Measurements from ENCODE around the gene COMMD6. TPM values are rescaled to one million over a fixed set of nuclear protein-coding genes. Genes with fewer than 3 reads are reported as not detected.

COMMD6 gene
- total RNA-seq, 1 donor from 2014 or later = 149 TPM

- ATAC-seq (no peak), DNase-seq (ENCODE audit: low spot score) (no peak)
- intact Hi-C loops (cut with DNase I) = no loop called here
Observed at GRCh38 chr13:75541287-75541686, 3.6 kb upstream of the COMMD6 start.

GRCh38 chr13:75533861-75534260, 3.8 kb downstream of the COMMD6 start:
- DNase-seq (ENCODE audit: low spot score) (no peak), ATAC-seq (no peak)
- intact Hi-C loops (cut with DNase I) = no loop called here

DNA sequence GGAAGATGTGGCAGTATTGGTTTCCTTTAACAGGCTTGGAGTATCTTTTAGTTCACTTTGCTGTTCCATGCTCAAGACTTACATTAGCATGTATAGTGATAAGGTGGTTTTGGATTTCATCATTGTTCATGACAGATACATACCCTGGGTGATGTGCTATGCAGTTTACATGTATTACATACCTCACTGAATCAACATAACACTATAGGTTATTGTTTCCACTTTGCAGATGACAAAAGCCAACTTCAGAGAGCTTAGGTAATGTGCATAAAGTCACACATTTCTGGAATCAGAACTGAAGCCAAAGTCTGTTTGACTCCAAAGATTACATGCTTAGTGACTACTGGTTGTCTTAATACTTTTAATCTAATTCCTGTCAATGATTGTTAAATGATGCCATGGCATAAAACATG, 7.1 kb downstream of the COMMD6 start:
- DNase-seq (ENCODE audit: low spot score) = no peak
- intact Hi-C loops (cut with DNase I) = no loop called here

GRCh38 chr13:75521956-75522355, 15.7 kb downstream of the COMMD6 start:
- intact Hi-C loops (cut with DNase I) = no loop called here
- no peak for ATAC-seq
- DNase-seq (ENCODE audit: low spot score) = no peak

More for the DNA sequence above, 7.1 kb downstream of the COMMD6 start:
- no peak for ATAC-seq

GRCh38 chr13:75518439-75519088, 19.1 kb downstream of the COMMD6 start:
- DNase-seq (ENCODE audit: low spot score) (no peak), ATAC-seq (no peak)
- intact Hi-C loops (cut with DNase I) = no loop called here

- ATAC-seq = no peak
- intact Hi-C loops (cut with DNase I) = no loop called here
- DNase-seq (ENCODE audit: low spot score) = no peak
Observed at GRCh38 chr13:75514080-75514995, 23.3 kb downstream of the COMMD6 start.

DNA sequence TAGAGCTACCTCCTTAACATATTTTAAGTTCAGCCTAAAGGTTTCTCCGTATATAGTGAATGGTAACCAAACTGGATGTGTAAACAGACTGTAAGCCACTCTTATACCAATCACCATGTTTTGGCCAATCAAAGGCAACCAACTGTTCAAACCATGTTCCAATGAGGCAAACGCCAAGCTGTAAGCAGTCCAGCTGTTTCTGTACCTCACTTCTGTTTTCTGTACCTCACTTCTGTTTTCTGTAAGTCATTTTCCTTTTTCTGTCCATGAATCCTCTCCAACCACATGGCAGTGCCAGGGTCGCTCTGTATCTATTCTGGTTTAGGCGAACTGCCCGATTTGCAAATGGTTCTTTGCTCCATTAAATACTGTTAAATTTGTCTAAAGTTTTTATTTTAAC, 24.4 kb downstream of the COMMD6 start:
- ATAC-seq (no peak), DNase-seq (ENCODE audit: low spot score) (no peak)
- intact Hi-C loops (cut with DNase I) = no loop called here

DNA sequence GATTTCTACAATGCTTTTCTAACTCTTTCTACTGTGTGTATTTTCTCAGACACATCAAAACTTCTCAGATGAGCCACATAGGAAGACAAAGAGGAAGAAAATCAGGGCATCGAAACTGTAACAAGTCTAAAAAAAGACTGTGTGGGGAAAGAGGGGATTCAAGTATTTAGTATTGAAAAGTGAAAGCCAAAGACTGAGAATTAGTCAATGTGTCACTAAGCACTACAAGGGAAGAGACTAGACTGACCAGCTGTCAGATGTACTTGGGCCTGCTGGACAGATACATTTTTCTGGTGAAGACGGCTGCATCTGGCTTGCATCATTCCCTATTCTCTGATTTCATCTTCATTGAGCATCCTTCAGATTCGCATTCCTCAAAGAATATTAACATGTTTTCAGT, 25.4 kb downstream of the COMMD6 start:
- DNase-seq (ENCODE audit: low spot score) = no peak
- peak; percentile 44 for ATAC-seq
- intact Hi-C loops (cut with DNase I) = no loop called here

GRCh38 chr13:75511051-75511625, 26.5 kb downstream of the COMMD6 start:
- DNase-seq (ENCODE audit: low spot score) (no peak), ATAC-seq (no peak)
- intact Hi-C loops (cut with DNase I) = no loop called here

- ATAC-seq (no peak), DNase-seq (ENCODE audit: low spot score) (no peak)
- intact Hi-C loops (cut with DNase I) = no loop called here
Observed at GRCh38 chr13:75508002-75508548, 29.6 kb downstream of the COMMD6 start.

- no peak for ATAC-seq
- DNase-seq (ENCODE audit: low spot score) = no peak
- intact Hi-C loops (cut with DNase I) = no loop called here
Observed at GRCh38 chr13:75507027-75508001, 30.3 kb downstream of the COMMD6 start.

DNA sequence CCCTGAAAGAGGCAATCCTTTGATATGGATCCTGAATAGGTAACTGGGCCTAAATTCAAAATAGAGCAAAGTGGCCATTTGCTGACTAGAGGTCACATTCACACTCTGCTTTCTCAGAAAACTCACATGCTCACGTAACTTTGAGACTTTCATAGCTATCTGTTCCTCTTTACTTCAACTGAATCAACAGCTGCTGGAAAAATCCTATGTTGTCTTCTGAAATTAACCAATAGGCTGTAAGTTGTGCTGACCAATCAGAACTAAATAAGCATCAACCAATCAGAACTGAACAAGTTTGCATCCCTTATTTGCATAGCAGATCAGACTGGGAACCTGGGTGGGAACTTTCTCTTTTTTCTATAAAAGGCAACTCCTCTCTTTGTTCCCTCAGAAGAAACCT, 31.6 kb downstream of the COMMD6 start:
- DNase-seq (ENCODE audit: low spot score) (no peak), ATAC-seq (no peak)
- intact Hi-C loops (cut with DNase I) = no loop called here

- peak; percentile 59 for ATAC-seq
- intact Hi-C loops (cut with DNase I) = no loop called here
- no peak for DNase-seq (ENCODE audit: low spot score)
Observed at GRCh38 chr13:75505327-75505726, 32.3 kb downstream of the COMMD6 start.

- ATAC-seq (no peak), DNase-seq (ENCODE audit: low spot score) (no peak)
- intact Hi-C loops (cut with DNase I) = no loop called here
Observed at GRCh38 chr13:75495938-75496337, 41.7 kb downstream of the COMMD6 start.

DNA sequence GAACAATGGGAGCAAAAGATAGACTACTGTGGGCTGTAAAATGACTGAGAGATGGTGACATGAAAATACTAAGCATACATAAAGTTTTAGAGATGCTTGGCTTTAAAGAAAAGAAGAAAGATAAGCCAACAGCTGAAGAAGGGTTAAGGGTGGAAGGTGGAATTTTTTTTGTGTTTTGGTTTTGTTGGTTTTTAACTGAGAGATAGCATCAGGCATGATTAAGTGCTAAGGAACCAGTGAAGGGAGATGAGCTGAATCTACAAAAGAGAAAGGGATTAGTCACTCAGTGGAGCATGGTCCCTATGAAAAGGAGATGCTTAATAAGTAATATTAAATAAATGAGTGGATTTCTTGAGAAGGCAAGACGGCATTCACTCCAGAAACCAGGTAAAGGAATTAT, 43.1 kb downstream of the COMMD6 start:
- ATAC-seq (no peak), DNase-seq (ENCODE audit: low spot score) (no peak)
- intact Hi-C loops (cut with DNase I) = no loop called here

- intact Hi-C loops (cut with DNase I) = no loop called here
- ATAC-seq (no peak), DNase-seq (ENCODE audit: low spot score) (no peak)
Observed at GRCh38 chr13:75493156-75493555, 44.5 kb downstream of the COMMD6 start.

DNA sequence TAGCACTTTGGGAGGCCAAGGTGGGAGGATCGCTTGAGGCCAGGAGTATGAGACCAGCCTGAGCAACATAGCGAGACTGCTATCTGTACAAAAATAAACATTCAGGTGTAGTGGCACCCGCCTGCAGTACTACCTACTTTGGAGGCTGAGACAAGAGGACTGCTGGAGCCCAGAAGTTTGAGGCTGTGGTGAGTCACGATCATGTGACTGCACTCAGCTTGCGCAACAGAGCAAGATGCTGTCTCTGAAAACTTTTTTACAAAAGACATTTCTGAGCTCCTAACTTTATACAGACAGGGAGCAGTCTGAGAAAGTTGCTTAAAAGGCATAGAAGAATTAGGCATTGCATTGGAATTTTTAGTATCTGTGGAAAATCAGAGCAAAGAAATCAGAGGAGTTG, 45.3 kb downstream of the COMMD6 start:
- DNase-seq (ENCODE audit: low spot score) (no peak), ATAC-seq (no peak)
- intact Hi-C loops (cut with DNase I) = no loop called here

DNA sequence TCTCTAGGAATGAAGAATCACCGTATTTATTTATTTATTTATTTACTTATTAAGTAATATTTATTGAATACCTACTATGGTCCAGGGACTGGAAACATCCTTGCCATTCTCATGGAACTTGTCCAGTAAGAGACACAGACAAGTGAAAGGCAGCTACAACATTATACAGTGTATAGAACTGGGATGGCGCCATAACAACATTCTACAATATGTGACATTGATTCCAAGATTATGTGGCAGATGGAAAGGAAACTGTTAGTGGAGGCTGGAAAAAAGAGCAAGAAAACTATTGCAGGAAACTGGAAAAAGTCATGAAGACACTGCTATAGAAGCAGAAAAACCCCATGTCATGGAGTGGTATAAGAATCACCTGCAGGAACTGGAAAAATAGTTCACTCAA, 46.3 kb downstream of the COMMD6 start:
- DNase-seq (ENCODE audit: low spot score) = no peak
- ATAC-seq = no peak
- intact Hi-C loops (cut with DNase I) = no loop called here
